ENCODE measurements around the gene FBXO39. TPM values are rescaled to one million over a fixed set of nuclear protein-coding genes. Genes with fewer than 3 reads are reported as not detected.

The FBXO39 gene
- total and polyA plus RNA-seq, 2 donors (not counting 3 experiments of a cell fraction or from before 2014, with no cell fraction given), result 0.20 to 3.1 TPM

DNA sequence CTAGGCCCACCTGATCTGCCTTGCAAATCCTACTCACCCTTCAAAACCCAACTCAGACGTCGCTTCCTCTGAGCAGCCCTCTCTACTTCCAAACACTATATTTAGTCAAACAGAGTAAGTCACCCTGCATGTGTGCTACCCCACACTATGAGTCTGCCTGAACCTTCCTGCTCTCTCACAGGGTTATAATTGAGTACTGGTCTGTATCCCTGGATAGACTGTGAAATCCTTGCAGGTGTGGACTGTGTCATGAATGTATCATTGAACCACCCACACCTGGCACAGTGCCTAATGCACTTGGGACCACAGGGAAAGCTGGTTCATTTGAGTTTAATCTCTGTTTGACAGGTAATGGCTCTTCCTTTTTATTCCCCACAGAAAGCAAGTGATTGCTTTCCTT lies 3.4 kb downstream of the FBXO39 start:
- Histone ChIP-seq H3K9ac (replicated peaks; ENCODE audit: extremely low read depth, insufficient read depth, low read length) (no peak overlapping the region), H3K4me3 (replicated peaks in 1 of 3; ENCODE audit: insufficient read depth in 1 of 3, low read depth in 1 of 3, low read length in 3 of 3) (no peak overlapping the region), H2AFZ (ENCODE audit: low read depth, low read length) (no peak overlapping the region), H3K27ac (ENCODE audit: insufficient read depth, low read depth, low read length) (no peak overlapping the region), H3K9me3 (replicated peaks; ENCODE audit: control insufficient read depth, insufficient read depth, low read length) (no peaks in the 10 kb centered on the region), H3K4me1 (ENCODE audit: control insufficient read depth, extremely low read depth, insufficient read depth, low read length) (no peaks in the 10 kb centered on the region), H4K20me1 (replicated peaks; ENCODE audit: control insufficient read depth, extremely low read depth, insufficient read depth, low read length) (no peaks in the 10 kb centered on the region), H3K9me1 (replicated peaks; ENCODE audit: control insufficient read depth, extremely low read depth, insufficient read depth, low read length) (no peaks in the 10 kb centered on the region), H3K79me2 (ENCODE audit: control insufficient read depth, insufficient read depth, low read length) (no peaks in the 10 kb centered on the region), H3K4me2 (ENCODE audit: insufficient read depth, low read length) (no peak overlapping the region), H3K27me3 (ENCODE audit: control insufficient read depth in 2 of 2, insufficient read depth in 2 of 2, low read length in 2 of 2) (peaks cover 8 to 36% of the 10 kb centered on the region in 2 experiments), H3K36me3 (ENCODE audit: control insufficient read depth in 2 of 2, extremely low read depth in 1 of 2, insufficient read depth in 2 of 2, low read length in 2 of 2) (no peaks in the 10 kb centered on the region)
- intact Hi-C loops (cut with micrococcal nuclease), result no loop called here
- BruUV-seq (replicated peaks), result no TSS peak
- DNase-seq (ENCODE audit: low read depth, low spot score), result no peak
- TF ChIP-seq POLR2AphosphoS5 (IDR thresholded peaks at IDR 0.05; ENCODE audit: insufficient read depth, low read depth, low read length) (no peak), FOS (IDR thresholded peaks at IDR 0.05; ENCODE audit: borderline replicate concordance, insufficient read depth, low read length) (no peak), EZH2 (IDR thresholded peaks at IDR 0.05; ENCODE audit: borderline replicate concordance, low read depth, low read length, severe bottlenecking) (no peak), MYC (IDR thresholded peaks at IDR 0.05; ENCODE audit: low read depth, low read length) (no peak), POLR2A (IDR thresholded peaks at IDR 0.05; ENCODE audit: low read depth, low read length) (no peak), JUN (IDR thresholded peaks at IDR 0.05; ENCODE audit: borderline replicate concordance, insufficient read depth, insufficient read length, low read depth) (no peak), CTCF (IDR thresholded peaks at IDR 0.05; ENCODE audit: extremely low read depth in 1 of 2, insufficient read depth in 1 of 2, low read depth in 1 of 2, low read length in 2 of 2) (no peak), GATA2 (IDR thresholded peaks at IDR 0.05; ENCODE audit: insufficient read depth, insufficient read length, low read depth, low read length) (no peak)
- TF ChIP-seq, protein P1, sequence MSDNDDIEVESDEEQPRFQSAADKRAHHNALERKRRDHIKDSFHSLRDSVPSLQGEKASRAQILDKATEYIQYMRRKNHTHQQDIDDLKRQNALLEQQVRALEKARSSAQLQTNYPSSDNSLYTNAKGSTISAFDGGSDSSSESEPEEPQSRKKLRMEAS (IDR thresholded peaks at IDR 0.05; ENCODE audit: insufficient read depth, insufficient read length), result no peak
- FAIRE-seq, result no peak
- dilution Hi-C loops (cut with MboI; ENCODE audit: extremely low pct_ligation_motif_present, low sequenced_read_pairs), result no loop called here
- CTCF ChIA-PET, result interaction anchor here (1.3 kb wide), 2 partner anchors 30 to 113 kb away, joined by 3 to 4 read pairs; no protein-coding TSS in a partner anchor
- POLR2A ChIA-PET, result interaction anchor here (0.6 kb wide), 1 partner anchor 68 kb away, joined by 3 read pairs; no protein-coding TSS in a partner anchor

All from endothelial cell of umbilical vein (primary cell).